ENCODE measurements around the gene PHKG2.
"Not testable (repeated sequence)": the region's sequence is repeated elsewhere in the genome, so short reads cannot be mapped to it uniquely, and the experiment has no call there.

DNA sequence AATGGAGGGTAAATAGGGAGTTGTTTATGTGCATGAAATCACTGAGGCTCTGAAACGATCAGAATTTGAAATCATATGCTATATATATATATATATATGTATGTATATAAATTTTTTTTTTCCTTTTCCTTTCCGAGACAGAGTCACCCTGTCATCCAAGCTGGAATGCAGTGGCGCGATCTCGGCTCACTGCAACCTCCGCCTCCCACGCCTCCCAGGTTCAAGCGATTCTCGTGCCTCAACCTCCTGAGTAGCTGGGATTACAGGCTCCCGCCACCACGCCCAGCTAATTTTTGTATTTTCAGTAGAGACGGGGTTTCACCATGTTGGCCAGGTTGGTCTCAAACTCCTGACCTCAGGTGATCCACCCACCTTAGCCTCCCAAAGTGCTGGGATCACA lies 45.2 kb upstream of the PHKG2 start:
- TF ChIP-seq, protein P1, sequence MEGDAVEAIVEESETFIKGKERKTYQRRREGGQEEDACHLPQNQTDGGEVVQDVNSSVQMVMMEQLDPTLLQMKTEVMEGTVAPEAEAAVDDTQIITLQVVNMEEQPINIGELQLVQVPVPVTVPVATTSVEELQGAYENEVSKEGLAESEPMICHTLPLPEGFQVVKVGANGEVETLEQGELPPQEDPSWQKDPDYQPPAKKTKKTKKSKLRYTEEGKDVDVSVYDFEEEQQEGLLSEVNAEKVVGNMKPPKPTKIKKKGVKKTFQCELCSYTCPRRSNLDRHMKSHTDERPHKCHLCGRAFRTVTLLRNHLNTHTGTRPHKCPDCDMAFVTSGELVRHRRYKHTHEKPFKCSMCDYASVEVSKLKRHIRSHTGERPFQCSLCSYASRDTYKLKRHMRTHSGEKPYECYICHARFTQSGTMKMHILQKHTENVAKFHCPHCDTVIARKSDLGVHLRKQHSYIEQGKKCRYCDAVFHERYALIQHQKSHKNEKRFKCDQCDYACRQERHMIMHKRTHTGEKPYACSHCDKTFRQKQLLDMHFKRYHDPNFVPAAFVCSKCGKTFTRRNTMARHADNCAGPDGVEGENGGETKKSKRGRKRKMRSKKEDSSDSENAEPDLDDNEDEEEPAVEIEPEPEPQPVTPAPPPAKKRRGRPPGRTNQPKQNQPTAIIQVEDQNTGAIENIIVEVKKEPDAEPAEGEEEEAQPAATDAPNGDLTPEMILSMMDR (IDR thresholded peaks at IDR 0.05): not testable (repeated sequence)
- TF ChIP-seq POLR2A (IDR thresholded peaks at IDR 0.05; ENCODE audit: low read depth); EP300 (IDR thresholded peaks at IDR 0.05); POLR2AphosphoS5 (IDR thresholded peaks at IDR 0.05): not testable (repeated sequence)

Measured in esophagus muscularis mucosa (tissue), 4 donors.